K562 (cell line): ENCODE measurements around the gene CD8A. TPM values are rescaled to one million over a fixed set of nuclear protein-coding genes. Genes with fewer than 3 reads are reported as not detected.

Experiments used
- ATAC-seq: fragments of 200-7000 bp; cut with Tn5 transposase; 3 replicates; pipeline ENCODE4 v1.9.1; 2020; ENCODE audit warnings: moderate library complexity
- BruUV-seq: library from RNA; stranded (reverse); fragments of 400-500 nt; replicated peaks from 2 replicates; lab custom pipeline; 2021; lab: Mats Ljungman, UMichigan
- CTCF ChIA-PET: fragments of 300-600 bp; formaldehyde crosslinking; extraction: SDS; loops from one replicate; lab custom pipeline; 2021; ENCODE audit warnings: low intra/inter-chr PET ratio; lab: Yijun Ruan, JAX
- POLR2A ChIA-PET: fragments of 300-600, 350-650 bp; sonication (Branson Sonifier 250); formaldehyde crosslinking; extraction: SDS; loops from one replicate; lab custom pipeline; 2021; ENCODE audit warnings: antibody characterized with exemption, inconsistent platforms; lab: Yijun Ruan, JAX
- DNase-seq, 4 experiments: peaks; one replicate each; pipeline versions ENCODE4 v3.0.0 to v3.0.0-alpha.2; 2011 to 2018; ENCODE audit warnings: low spot score in 3 of 4, mixed read lengths in 3 of 4; ENCODE audit errors: extremely low read depth in 1 of 4
- FAIRE-seq: peaks from 2 replicates; lab custom pipeline; 2011; peaks lifted over from hg19 to GRCh38; lab: Jason Lieb, UNC
- H2AFZ ChIP-seq: 2 replicates; pipeline ENCODE4 v1.6.0; 2011; ENCODE audit warnings: low read depth, low read length, control low read depth, inconsistent platforms
- H3K27ac ChIP-seq: fragments of 200-600 bp; 3 replicates; pipeline ENCODE4 v1.8.0; 2011; ENCODE audit warnings: low read depth, mild to moderate bottlenecking, control low read depth, inconsistent platforms, low read length, moderate library complexity, mixed read lengths; ENCODE audit errors: extremely low read depth
- H3K27me3 ChIP-seq, 2 experiments: fragments of 300-600 bp in 1 of 2; 2 replicates in 1 of 2; 3 replicates in 1 of 2; pipeline versions ENCODE4 v1.6.0 to v1.8.0; 2011; ENCODE audit warnings: inconsistent platforms in 2 of 2, low read length in 2 of 2, mild to moderate bottlenecking in 1 of 2, mixed read lengths in 1 of 2, moderate library complexity in 1 of 2; ENCODE audit not compliant: control insufficient read depth in 2 of 2, insufficient read depth in 2 of 2
- H3K36me3 ChIP-seq: fragments of 300-600 bp; 3 replicates; pipeline ENCODE4 v1.8.0; 2011; ENCODE audit warnings: mild to moderate bottlenecking, low read length, inconsistent platforms; ENCODE audit not compliant: control insufficient read depth, insufficient read depth
- H3K4me1 ChIP-seq, 2 experiments: fragments of 200-600 bp in 1 of 2; replicated peaks in 1 of 2; 2 replicates in 1 of 2; 3 replicates in 1 of 2; pipeline versions ENCODE4 v1.5.1 to v1.8.0; 2011; ENCODE audit warnings: inconsistent platforms in 2 of 2, low read length in 2 of 2, mild to moderate bottlenecking in 1 of 2, mixed read lengths in 1 of 2, moderate library complexity in 1 of 2; ENCODE audit not compliant: control insufficient read depth in 2 of 2, insufficient read depth in 2 of 2
- H3K4me2 ChIP-seq: 2 replicates; pipeline ENCODE4 v1.6.1; 2011; ENCODE audit warnings: low read length, control low read depth, inconsistent platforms, mixed read lengths; ENCODE audit not compliant: insufficient read depth
- H3K4me3 ChIP-seq: fragments of 200-600 bp; sonication (generic), shearing (Covaris generic); 2 replicates; pipeline ENCODE4 v1.5.1; 2016; ENCODE audit warnings: control low read depth, inconsistent platforms
- H3K79me2 ChIP-seq: fragments of 200-600 bp; 3 replicates; pipeline ENCODE4 v1.8.0; 2011; ENCODE audit warnings: low read length, inconsistent platforms; ENCODE audit not compliant: control insufficient read depth, insufficient read depth
- H3K9ac ChIP-seq, 2 experiments: 2 replicates each; pipeline versions ENCODE4 v1.6.0 to v1.6.1; 2011; ENCODE audit warnings: low read depth in 2 of 2, low read length in 2 of 2, control low read depth in 1 of 2, inconsistent platforms in 1 of 2, mild to moderate bottlenecking in 1 of 2, mixed read lengths in 1 of 2; ENCODE audit not compliant: insufficient read depth in 1 of 2
- H3K9me1 ChIP-seq: one replicate; pipeline ENCODE4 v1.6.0; 2011; ENCODE audit warnings: inconsistent platforms, mild to moderate bottlenecking, low read length, moderate library complexity; ENCODE audit not compliant: control insufficient read depth, insufficient read depth
- H3K9me3 ChIP-seq: replicated peaks from 2 replicates; pipeline ENCODE4 v1.5.1; 2011; ENCODE audit warnings: low read depth, low read length, inconsistent platforms; ENCODE audit not compliant: control insufficient read depth, insufficient read depth
- H4K20me1 ChIP-seq: replicated peaks from 2 replicates; pipeline ENCODE4 v1.6.1; 2011; ENCODE audit warnings: low read length, inconsistent platforms, mixed read lengths; ENCODE audit not compliant: control insufficient read depth, insufficient read depth
- BHLHE40 ChIP-seq: IDR thresholded peaks from 2 replicates; pipeline ENCODE4 v1.6.1; 2011; ENCODE audit warnings: low read length, improper control_type of control experiment
- DPF2 ChIP-seq: fragments of 450-650 bp; IDR thresholded peaks from 2 replicates; pipeline ENCODE4 v1.6.1; 2016
- FOXJ2 ChIP-seq: fragments of 200-800 bp; sonication (Bioruptor generic); IDR thresholded peaks from 2 replicates; pipeline ENCODE4 v1.6.1; 2016; ENCODE audit warnings: missing genetic modification characterization, missing compliant biosample characterization
- KLF10 ChIP-seq: fragments of 250-450 bp; sonication (Bioruptor Pico); IDR thresholded peaks from 2 replicates; pipeline ENCODE4 v1.6.1; 2021; ENCODE audit warnings: matching md5 sums
- MCM3 ChIP-seq: fragments of 450-650 bp; IDR thresholded peaks from 2 replicates; pipeline ENCODE4 v1.6.1; 2016
- MXD1 ChIP-seq: fragments of 250-450 bp; sonication (Bioruptor Pico); IDR thresholded peaks from 2 replicates; pipeline ENCODE4 v1.8.0; 2021; ENCODE audit warnings: borderline replicate concordance, mild to moderate bottlenecking, moderate library complexity; ENCODE audit not compliant: poor library complexity, severe bottlenecking
- NFRKB ChIP-seq: fragments of 450-650 bp; IDR thresholded peaks from 2 replicates; pipeline ENCODE4 v1.6.1; 2016; ENCODE audit warnings: low read depth
- PHB2 ChIP-seq: fragments of 450-650 bp; IDR thresholded peaks from 2 replicates; pipeline ENCODE4 v1.6.1; 2017; ENCODE audit warnings: low read depth
- SMARCA4 ChIP-seq: fragments of 450-650 bp; IDR thresholded peaks from 2 replicates; pipeline ENCODE4 v1.6.1; 2016
- SMARCB1 ChIP-seq: IDR thresholded peaks from 2 replicates; pipeline ENCODE4 v1.6.1; 2011; ENCODE audit warnings: improper control_type of control experiment, low read depth; ENCODE audit not compliant: insufficient read length
- SMC3 ChIP-seq: conservative IDR thresholded peaks from 2 replicates; pipeline ENCODE4 v1.6.1; 2011; ENCODE audit warnings: low read depth, low read length, improper control_type of control experiment; ENCODE audit not compliant: insufficient read depth
- TGIF2 ChIP-seq: sonication (generic); formaldehyde crosslinking; IDR thresholded peaks from 2 replicates; pipeline ENCODE4 v1.8.1; 2022; ENCODE audit warnings: mild to moderate bottlenecking, missing genetic modification reagents, moderate library complexity
- ZNF140 ChIP-seq: fragments of 250-450 bp; sonication (Bioruptor Pico); IDR thresholded peaks from 2 replicates; pipeline ENCODE4 v1.8.0; 2021; ENCODE audit warnings: moderate library complexity, mild to moderate bottlenecking, inconsistent platforms
- ZNF395 ChIP-seq: fragments of 200-800 bp; sonication (Bioruptor generic); IDR thresholded peaks from 2 replicates; pipeline ENCODE4 v1.6.1; 2017; ENCODE audit warnings: missing genetic modification characterization, missing compliant biosample characterization
- WGBS: fragments of 100-300 bp; shearing (Covaris generic); methylation state at CpG from one replicate; pipeline ENCODE4 v1.1.6; 2016; ENCODE audit warnings: low coverage, mixed read lengths; ENCODE audit not compliant: insufficient coverage; ENCODE audit errors: missing lambda C conversion rate; 5-methylcytosine and 5-hydroxymethylcytosine counted together
- in situ Hi-C: fragments of 300-500 bp; cut with MboI; formaldehyde crosslinking; loops from 4 replicates; pipeline ENCODE4 v1.15.0; 2018; ENCODE audit warnings: inconsistent platforms, mixed read lengths
- intact Hi-C: fragments of 100-400 bp; cut with micrococcal nuclease; formaldehyde crosslinking; loops from 2 replicates; pipeline ENCODE4 v1.14.2; 2022
- polyA plus RNA-seq, 8 experiments: library from polyadenylated mRNA; depleted of rRNA in 4 of 8; stranded (reverse) in 5 of 8; unstranded in 3 of 8; fragments of >200 nt; fragmentation: Nextera tagmentation in 2 of 8; fragmentation: Illumina TruSeq in 1 of 8; extraction: Ambion mirVana in 2 of 8; extraction: Trizol in 1 of 8; gene quantifications; 2 replicates each; pipeline versions ENCODE4 v1.2.1 to v1.2.3, GENCODE V29; 2011 to 2014; ENCODE audit warnings: inconsistent platforms in 1 of 8, missing spikeins in 1 of 8
- total RNA-seq, 7 experiments: library from RNA; depleted of rRNA in 6 of 7; stranded (reverse); fragments of >200 nt in 6 of 7; fragmentation: Illumina TruSeq in 2 of 7; extraction: Trizol in 2 of 7; gene quantifications; 2 replicates each; pipeline versions ENCODE4 v1.2.1 to v1.2.3, GENCODE V29; 2011 to 2021; ENCODE audit warnings: low replicate concordance in 1 of 7

Gene CD8A
- total and polyA plus RNA-seq, 9 of the 15 experiments (the other 6 are each of a cell fraction or from before 2014, with no cell fraction given), result 0.07 TPM; not detected in 8

GRCh38 chr2:86825693-86826381 lies 35.1 kb upstream of the CD8A start:
- CTCF ChIA-PET, result no interaction called here
- intact Hi-C loops, result no loop called here
- FAIRE-seq, result no peak
- no peak overlapping the region for H2AFZ ChIP-seq
- no peaks in the 10 kb centered on the region for H3K36me3 ChIP-seq
- H4K20me1 ChIP-seq, result no peaks in the 10 kb centered on the region
- no peak overlapping the region for H3K9ac ChIP-seq
- WGBS, result 2% methylated on average over 15 of the region's 16 CpGs
- BruUV-seq, result no TSS peak
- no peaks in the 10 kb centered on the region for H3K79me2 ChIP-seq
- no peaks in the 10 kb centered on the region for H3K9me3 ChIP-seq
- no peak overlapping the region for H3K4me3 ChIP-seq
- TF ChIP-seq FOXJ2 (no peak), KLF10 (no peak), SMC3 (no peak), NFRKB (no peak), MCM3 (no peak), BHLHE40 (no peak), ZNF140 (CRISPR knock-in tag) (no peak), SMARCA4 (no peak), TGIF2 (CRISPR knock-in tag) (no peak), PHB2 (no peak), DPF2 (no peak), ZNF395 (CRISPR knock-in tag) (no peak), SMARCB1 (no peak), MXD1 (CRISPR knock-in tag) (no peak)
- ATAC-seq, result no peak
- H3K4me2 ChIP-seq, result no peak overlapping the region
- peaks cover 8 to 57% of the 10 kb centered on the region in 2 experiments; a peak in 4 of 5 replicates for H3K27me3 ChIP-seq
- no peaks in the 10 kb centered on the region for H3K9me1 ChIP-seq
- H3K4me1 ChIP-seq, result peaks cover 0 to 6% of the 10 kb centered on the region in 2 experiments; a peak in 1 of 5 replicates
- in situ Hi-C loops, result no loop called here
- no peak overlapping the region for H3K27ac ChIP-seq
- POLR2A ChIA-PET, result no interaction called here
- DNase-seq, result no peak
